ENCODE measurements around the gene M1AP. TPM values are rescaled to one million over a fixed set of nuclear protein-coding genes. Genes with fewer than 3 reads are reported as not detected.

Gene M1AP
- total and polyA plus RNA-seq, 4 donors = 0.77 to 1.2 (median 0.88) TPM

GRCh38 chr2:74551530-74551929, 96.6 kb downstream of the M1AP start:
- no peak overlapping the region for H3K27ac ChIP-seq (ENCODE audit: low read depth in 1 of 2, low read length in 1 of 2)
- peaks cover 0 to 3% (median 0%) of the 10 kb centered on the region in 4 donors for H3K36me3 ChIP-seq (ENCODE audit: control insufficient read depth in 4 of 4, insufficient read depth in 4 of 4, low read length in 4 of 4)
- H3K27me3 ChIP-seq (ENCODE audit: control insufficient read depth in 3 of 3, insufficient read depth in 3 of 3, low read length in 2 of 3) = no peaks in the 10 kb centered on the region
- no peak overlapping the region for H3K4me3 ChIP-seq
- H3K9me3 ChIP-seq (ENCODE audit: control insufficient read depth in 4 of 4, insufficient read depth in 3 of 4, low read length in 3 of 4) = no peaks in the 10 kb centered on the region
- no peak for DNase-seq
- H3K9ac ChIP-seq (ENCODE audit: insufficient read depth in 1 of 2, low read length in 2 of 2) = no peak overlapping the region
- H3K4me1 ChIP-seq (ENCODE audit: control insufficient read depth in 5 of 5, insufficient read depth in 5 of 5, low read length in 5 of 5) = peaks cover 0 to 36% (median 2%) of the 10 kb centered on the region in 5 donors
- TF ChIP-seq CTCF (IDR thresholded peaks at IDR 0.05; ENCODE audit: control extremely low read depth, extremely low read depth) = no peak
- ATAC-seq (ENCODE audit: insufficient read depth, low FRiP score) = no peak

GRCh38 chr2:74550231-74550630, 97.9 kb downstream of the M1AP start:
- Histone ChIP-seq H3K9ac (ENCODE audit: insufficient read depth in 1 of 2, low read length in 2 of 2) (no peak overlapping the region), H3K36me3 (ENCODE audit: control insufficient read depth in 4 of 4, insufficient read depth in 4 of 4, low read length in 4 of 4) (no peaks in the 10 kb centered on the region), H3K4me3 (no peak overlapping the region), H3K4me1 (ENCODE audit: control insufficient read depth in 5 of 5, insufficient read depth in 5 of 5, low read length in 5 of 5) (peaks cover 0 to 34% (median 2%) of the 10 kb centered on the region in 5 donors), H3K27me3 (ENCODE audit: control insufficient read depth in 3 of 3, insufficient read depth in 3 of 3, low read length in 2 of 3) (no peaks in the 10 kb centered on the region), H3K27ac (ENCODE audit: low read depth in 1 of 2, low read length in 1 of 2) (no peak overlapping the region), H3K9me3 (ENCODE audit: control insufficient read depth in 4 of 4, insufficient read depth in 3 of 4, low read length in 3 of 4) (no peaks in the 10 kb centered on the region)
- no peak for TF ChIP-seq CTCF (IDR thresholded peaks at IDR 0.05; ENCODE audit: control extremely low read depth, extremely low read depth)
- DNase-seq (no peak), ATAC-seq (ENCODE audit: insufficient read depth, low FRiP score) (no peak)
- 92 to 95% methylated on average over 7 of the region's 7 CpGs for WGBS, 2 donors

- peak overlapping the region; percentile 6 to 47 for H3K27ac ChIP-seq (ENCODE audit: low read depth in 1 of 2, low read length in 1 of 2)
- no peak overlapping the region for H3K9ac ChIP-seq (ENCODE audit: insufficient read depth in 1 of 2, low read length in 2 of 2)
- WGBS, 2 donors = 2 to 5% methylated on average over 82 to 85 of the region's 85 CpGs
- no peaks in the 10 kb centered on the region for H3K36me3 ChIP-seq (ENCODE audit: control insufficient read depth in 4 of 4, insufficient read depth in 4 of 4, low read length in 4 of 4)
- DNase-seq = peak; percentile 60 to 78 (median 63)
- H3K4me1 ChIP-seq (ENCODE audit: control insufficient read depth in 5 of 5, insufficient read depth in 5 of 5, low read length in 5 of 5) = peaks cover 0 to 29% (median 2%) of the 10 kb centered on the region in 5 donors
- H3K4me3 ChIP-seq = peak overlapping the region; percentile 63
- ATAC-seq (ENCODE audit: insufficient read depth, low FRiP score) = peak; percentile 86
- no peaks in the 10 kb centered on the region for H3K27me3 ChIP-seq (ENCODE audit: control insufficient read depth in 3 of 3, insufficient read depth in 3 of 3, low read length in 2 of 3)
- no peaks in the 10 kb centered on the region for H3K9me3 ChIP-seq (ENCODE audit: control insufficient read depth in 4 of 4, insufficient read depth in 3 of 4, low read length in 3 of 4)
- TF ChIP-seq CTCF (IDR thresholded peaks at IDR 0.05; ENCODE audit: control extremely low read depth, extremely low read depth) = no peak
Measured at GRCh38 chr2:74548900-74549826, 99.0 kb downstream of the M1AP start.

Data from lung (tissue), 12 donors.